Measurements from ENCODE around the gene SFT2D3. TPM values are rescaled to one million over a fixed set of nuclear protein-coding genes. Genes with fewer than 3 reads are reported as not detected.

The SFT2D3 gene
- total RNA-seq, 1 donor from 2014 or later = 4.9 TPM

DNA sequence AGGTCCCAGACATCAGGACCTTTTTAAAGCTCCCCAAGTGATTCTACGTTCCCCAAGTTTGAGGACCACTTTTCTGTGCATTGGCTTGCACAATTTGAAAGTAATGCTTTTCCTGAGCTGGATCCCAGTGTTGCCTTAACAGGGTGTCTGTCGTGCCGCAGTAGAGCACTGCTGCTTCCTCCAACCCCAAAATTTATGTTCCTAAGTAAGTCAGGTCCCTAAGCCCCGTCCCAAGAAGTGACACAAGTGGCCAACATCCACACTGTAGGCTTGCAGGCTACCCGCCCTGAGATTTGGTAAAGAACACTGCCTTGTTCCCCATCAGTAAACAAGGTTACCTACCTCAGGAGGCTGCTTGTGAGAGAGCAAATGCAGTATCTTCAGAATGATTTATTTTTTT is 2.0 kb downstream of the SFT2D3 start:
- no peak for TF ChIP-seq CTCF (IDR thresholded peaks at IDR 0.05; ENCODE audit: unreplicated experiment)
- peaks cover 22% of the 10 kb centered on the region for H3K4me1 Mint-ChIP-seq (ENCODE audit: unreplicated experiment)
- H3K4me3 Mint-ChIP-seq (ENCODE audit: unreplicated experiment) = no peak overlapping the region
- no peak overlapping the region for H3K27ac Mint-ChIP-seq (ENCODE audit: unreplicated experiment)
- no peak for DNase-seq (ENCODE audit: low spot score)
- peaks cover 21% of the 10 kb centered on the region for H3K36me3 Mint-ChIP-seq (ENCODE audit: low read depth, unreplicated experiment)
- H3K9me3 Mint-ChIP-seq (ENCODE audit: unreplicated experiment) = no peaks in the 10 kb centered on the region
- peaks cover 13% of the 10 kb centered on the region for H3K27me3 Mint-ChIP-seq (ENCODE audit: unreplicated experiment)

DNA sequence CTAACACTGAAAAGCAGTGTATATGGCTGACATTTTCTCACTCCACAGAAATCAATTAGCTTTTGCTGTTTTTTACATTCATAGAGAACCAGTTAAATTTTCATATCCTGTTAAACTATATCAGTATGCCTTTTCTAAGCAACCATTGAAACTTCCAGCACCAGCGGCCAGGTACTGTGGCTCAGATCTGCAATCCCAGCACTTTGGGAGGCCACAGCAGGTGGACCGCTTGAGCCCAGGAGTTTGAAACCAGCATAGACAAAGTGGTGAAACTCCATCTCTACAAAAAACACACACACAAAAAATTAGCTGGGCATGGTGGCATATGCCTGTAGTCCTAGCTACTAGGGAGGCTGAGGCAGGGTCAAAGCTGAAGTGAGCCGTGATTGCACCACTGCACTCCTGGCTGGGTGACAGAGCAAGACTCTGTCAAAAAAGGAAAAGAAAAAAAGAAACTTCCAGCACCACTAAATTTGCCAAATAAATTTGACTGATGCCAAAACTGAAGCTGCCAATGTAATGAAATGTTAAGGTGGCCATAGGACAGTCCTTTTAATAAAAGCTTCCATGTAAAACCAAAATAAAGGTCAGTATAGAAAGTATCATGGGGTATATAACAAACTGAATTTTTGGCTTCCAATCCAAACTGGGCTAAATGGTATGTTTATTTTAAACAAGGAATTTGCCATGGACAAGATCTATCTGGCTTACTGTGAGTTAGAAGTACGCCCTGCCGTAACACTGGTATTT is 3.5 kb downstream of the SFT2D3 start:
- Mint-ChIP-seq H3K4me1 (ENCODE audit: unreplicated experiment) (peaks cover 36% of the 10 kb centered on the region), H3K27ac (ENCODE audit: unreplicated experiment) (no peak overlapping the region), H3K4me3 (ENCODE audit: unreplicated experiment) (no peak overlapping the region), H3K9me3 (ENCODE audit: unreplicated experiment) (no peaks in the 10 kb centered on the region), H3K36me3 (ENCODE audit: low read depth, unreplicated experiment) (peaks cover 22% of the 10 kb centered on the region), H3K27me3 (ENCODE audit: unreplicated experiment) (peaks cover 9% of the 10 kb centered on the region)
- TF ChIP-seq CTCF (IDR thresholded peaks at IDR 0.05; ENCODE audit: unreplicated experiment) = no peak
- DNase-seq (ENCODE audit: low spot score) = no peak

DNA sequence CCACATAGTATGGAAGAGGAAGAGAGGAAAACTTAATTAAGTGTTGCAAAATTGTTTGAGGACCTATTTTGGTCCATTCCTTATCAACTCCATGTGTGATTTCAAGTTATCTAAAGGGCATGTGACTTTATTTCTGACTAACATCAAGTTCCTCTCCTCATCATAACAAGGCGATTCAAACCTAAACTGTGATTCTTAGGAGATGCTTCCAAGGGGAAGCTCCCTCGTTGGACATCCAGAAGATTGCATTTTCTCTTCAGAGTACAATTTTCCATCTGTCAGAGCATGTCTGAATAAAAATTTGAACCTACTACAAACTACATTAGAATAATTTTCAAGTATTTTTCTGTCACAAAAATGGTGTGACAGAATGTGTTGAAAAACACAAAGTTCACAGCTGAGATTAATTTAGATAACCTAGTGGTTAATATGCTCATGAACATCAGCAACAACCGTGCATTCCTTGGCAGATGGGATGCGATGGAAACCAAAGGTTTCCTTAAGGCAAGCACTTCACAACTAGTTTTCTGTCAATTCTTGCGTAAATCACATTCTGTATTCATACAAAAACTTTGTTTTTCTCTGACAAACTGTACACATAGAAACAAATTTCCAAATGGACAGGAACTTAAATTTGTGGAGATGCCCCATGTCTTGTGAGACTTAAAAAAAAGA is 4.2 kb downstream of the SFT2D3 start:
- peaks cover 9% of the 10 kb centered on the region for H3K27me3 Mint-ChIP-seq (ENCODE audit: unreplicated experiment)
- H3K27ac Mint-ChIP-seq (ENCODE audit: unreplicated experiment) = no peak overlapping the region
- H3K9me3 Mint-ChIP-seq (ENCODE audit: unreplicated experiment) = no peaks in the 10 kb centered on the region
- H3K4me1 Mint-ChIP-seq (ENCODE audit: unreplicated experiment) = peaks cover 35% of the 10 kb centered on the region
- TF ChIP-seq CTCF (IDR thresholded peaks at IDR 0.05; ENCODE audit: unreplicated experiment) = no peak
- H3K36me3 Mint-ChIP-seq (ENCODE audit: low read depth, unreplicated experiment) = peaks cover 22% of the 10 kb centered on the region
- H3K4me3 Mint-ChIP-seq (ENCODE audit: unreplicated experiment) = no peak overlapping the region
- no peak for DNase-seq (ENCODE audit: low spot score)

DNA sequence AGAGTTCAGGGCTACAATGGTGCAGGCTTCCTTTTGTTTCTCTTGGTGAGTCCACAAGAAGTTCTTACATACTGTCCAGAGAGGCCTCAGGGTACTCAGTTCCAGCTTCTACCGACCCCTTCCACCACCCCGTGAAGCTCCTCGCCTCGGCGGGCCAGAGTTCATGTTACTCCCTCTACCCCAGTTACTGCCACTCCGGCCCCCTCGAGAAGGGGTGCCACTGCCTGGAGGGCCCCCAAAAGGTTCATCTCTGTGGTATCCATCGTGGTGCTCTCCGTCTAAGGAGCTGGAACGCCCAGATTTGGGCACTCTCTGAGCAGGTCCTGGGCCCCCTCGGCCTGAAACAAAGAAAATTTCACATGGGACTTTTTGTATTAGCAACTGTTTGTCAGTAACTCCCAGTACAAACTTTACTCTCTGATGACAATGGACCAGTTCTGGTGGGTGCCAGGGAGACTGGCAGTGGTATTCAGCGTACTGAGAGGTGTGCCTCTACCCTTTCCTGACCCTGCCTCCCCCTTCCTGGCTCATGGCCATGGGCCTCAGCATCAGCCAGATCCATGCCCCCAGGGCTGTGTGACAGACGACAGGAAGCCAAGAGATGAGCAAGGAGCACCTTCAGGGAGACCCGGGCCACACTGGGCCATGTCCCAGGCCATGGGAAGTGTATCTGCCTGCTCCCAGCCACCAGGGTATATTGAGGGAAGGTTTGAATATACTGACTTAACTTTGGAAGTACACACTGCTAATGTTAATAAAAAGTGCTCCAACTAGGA is 5.1 kb downstream of the SFT2D3 start:
- Mint-ChIP-seq H3K27ac (ENCODE audit: unreplicated experiment) (no peak overlapping the region), H3K36me3 (ENCODE audit: low read depth, unreplicated experiment) (peaks cover 22% of the 10 kb centered on the region), H3K4me1 (ENCODE audit: unreplicated experiment) (peaks cover 34% of the 10 kb centered on the region)

More for the DNA sequence above, 5.1 kb downstream of the SFT2D3 start:
- Mint-ChIP-seq H3K27me3 (ENCODE audit: unreplicated experiment) (peaks cover 6% of the 10 kb centered on the region), H3K4me3 (ENCODE audit: unreplicated experiment) (no peak overlapping the region), H3K9me3 (ENCODE audit: unreplicated experiment) (no peaks in the 10 kb centered on the region)
- TF ChIP-seq CTCF (IDR thresholded peaks at IDR 0.05; ENCODE audit: unreplicated experiment) = no peak
- DNase-seq (ENCODE audit: low spot score) = no peak

Data from endothelial cell (in vitro differentiated cells).